Ascending aorta (tissue), 2 donors: ENCODE data around the gene EMILIN3. TPM values are rescaled to one million over a fixed set of nuclear protein-coding genes. Genes with fewer than 3 reads are reported as not detected.

ENCODE experiments used
- DNase-seq, 2 donors: peaks; one replicate each; pipeline ENCODE4 v3.0.0-alpha.2; 2019; ENCODE audit warnings: low spot score in 2 of 2
- H3K27ac ChIP-seq, 2 donors: fragments of 200-600 bp; sonication (generic); one replicate each; pipeline ENCODE4 v1.5.1; 2016 to 2017; ENCODE audit warnings: mild to moderate bottlenecking in 1 of 2
- H3K27me3 ChIP-seq: fragments of 200-600 bp; sonication (generic); one replicate; pipeline ENCODE4 v1.5.1; 2017
- H3K36me3 ChIP-seq, 2 donors: fragments of 200-600 bp; sonication (generic); one replicate each; pipeline ENCODE4 v1.5.1; 2016
- H3K4me1 ChIP-seq, 2 donors: fragments of 200-600 bp; sonication (generic); one replicate each; pipeline ENCODE4 v1.5.1; 2016 to 2017; ENCODE audit warnings: mild to moderate bottlenecking in 1 of 2
- H3K4me3 ChIP-seq, 2 donors: fragments of 200-600 bp; sonication (generic); one replicate each; pipeline ENCODE4 v1.5.1; 2016 to 2017; ENCODE audit warnings: mild to moderate bottlenecking in 1 of 2
- H3K9me3 ChIP-seq, 2 donors: fragments of 200-600 bp; sonication (generic); one replicate each; pipeline ENCODE4 v1.5.1; 2016
- intact Hi-C: fragments of 100-400 bp; cut with DNase I; formaldehyde crosslinking; loops from one replicate; pipeline ENCODE4 v1.15.1; 2023
- total RNA-seq: library from RNA; depleted of rRNA; stranded (reverse); fragments of >200 nt; gene quantifications from one replicate; pipeline ENCODE4 v1.1.0, GENCODE V29; 2016
- TF ChIP-seq, protein P1 (sequence below), 3 experiments: fragments of 200-600 bp in 2 of 3; fragments of 450-650 bp in 1 of 3; sonication (generic) in 2 of 3; IDR thresholded peaks; one replicate each; pipeline ENCODE4 v1.5.1; 2016 to 2019; ENCODE audit warnings: antibody characterized with exemption in 3 of 3, mild to moderate bottlenecking in 1 of 3, moderate library complexity in 1 of 3

The EMILIN3 gene
- total RNA-seq, 1 donor from 2014 or later: 0.53 TPM

DNA sequence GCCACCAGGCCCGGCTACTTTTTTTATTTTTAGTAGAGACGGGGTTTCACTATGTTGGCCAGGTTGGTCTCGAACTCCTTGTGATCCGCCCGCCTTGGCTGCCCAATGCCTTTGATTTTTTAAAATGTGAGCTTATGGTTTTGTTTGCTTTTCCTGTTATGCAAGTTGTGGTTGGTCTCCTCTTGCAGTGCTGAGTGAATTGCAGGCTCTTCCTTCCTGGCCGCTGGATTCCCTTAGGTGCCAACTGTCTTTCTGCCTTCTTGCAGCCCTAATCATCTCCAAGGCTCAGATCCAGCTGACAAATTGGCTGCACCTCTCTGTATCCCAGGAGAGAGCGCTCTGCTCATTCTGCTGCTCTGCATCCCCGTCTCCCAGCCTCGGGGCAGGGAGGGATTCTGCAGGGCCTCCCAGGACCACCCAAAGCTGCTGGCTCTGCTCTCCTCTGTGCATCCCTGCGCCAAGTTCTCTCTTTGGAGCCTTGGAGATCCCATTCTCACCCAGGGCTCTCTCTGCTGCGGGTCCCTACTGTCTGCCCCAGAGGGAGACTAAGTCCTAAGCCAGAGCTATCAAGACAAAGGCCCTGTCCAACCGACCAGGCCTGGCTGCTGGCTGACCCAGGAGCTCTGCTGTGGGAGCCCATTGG, 14.1 kb upstream of the EMILIN3 start:
- no peak for DNase-seq
- Histone ChIP-seq H3K27ac (no peak overlapping the region), H3K9me3 (no peaks in the 10 kb centered on the region), H3K4me3 (no peak overlapping the region), H3K27me3 (no peaks in the 10 kb centered on the region), H3K36me3 (no peaks in the 10 kb centered on the region), H3K4me1 (no peaks in the 10 kb centered on the region)
- intact Hi-C loops: no loop called here
- TF ChIP-seq, protein P1, sequence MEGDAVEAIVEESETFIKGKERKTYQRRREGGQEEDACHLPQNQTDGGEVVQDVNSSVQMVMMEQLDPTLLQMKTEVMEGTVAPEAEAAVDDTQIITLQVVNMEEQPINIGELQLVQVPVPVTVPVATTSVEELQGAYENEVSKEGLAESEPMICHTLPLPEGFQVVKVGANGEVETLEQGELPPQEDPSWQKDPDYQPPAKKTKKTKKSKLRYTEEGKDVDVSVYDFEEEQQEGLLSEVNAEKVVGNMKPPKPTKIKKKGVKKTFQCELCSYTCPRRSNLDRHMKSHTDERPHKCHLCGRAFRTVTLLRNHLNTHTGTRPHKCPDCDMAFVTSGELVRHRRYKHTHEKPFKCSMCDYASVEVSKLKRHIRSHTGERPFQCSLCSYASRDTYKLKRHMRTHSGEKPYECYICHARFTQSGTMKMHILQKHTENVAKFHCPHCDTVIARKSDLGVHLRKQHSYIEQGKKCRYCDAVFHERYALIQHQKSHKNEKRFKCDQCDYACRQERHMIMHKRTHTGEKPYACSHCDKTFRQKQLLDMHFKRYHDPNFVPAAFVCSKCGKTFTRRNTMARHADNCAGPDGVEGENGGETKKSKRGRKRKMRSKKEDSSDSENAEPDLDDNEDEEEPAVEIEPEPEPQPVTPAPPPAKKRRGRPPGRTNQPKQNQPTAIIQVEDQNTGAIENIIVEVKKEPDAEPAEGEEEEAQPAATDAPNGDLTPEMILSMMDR (IDR thresholded peaks at IDR 0.05): no peak

DNA sequence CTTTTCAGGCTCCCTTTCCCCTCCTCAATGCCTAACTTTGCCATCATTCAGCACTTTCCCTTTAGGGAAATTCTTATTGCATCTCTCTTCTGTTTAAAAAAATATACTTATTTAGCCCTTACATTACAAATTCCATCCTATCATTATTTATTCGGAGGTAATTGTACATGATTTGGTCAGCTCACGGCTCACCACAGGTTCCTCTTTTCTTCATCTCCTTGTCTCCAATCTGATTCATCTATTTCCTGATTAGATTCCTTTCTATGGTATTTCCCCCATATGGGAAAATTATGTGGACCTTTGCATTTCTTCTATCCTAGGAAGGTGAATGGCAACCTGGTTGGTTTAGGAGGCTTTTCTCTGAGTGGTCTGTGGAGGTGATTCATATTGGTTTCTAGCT, 12.9 kb upstream of the EMILIN3 start:
- no peaks in the 10 kb centered on the region for H3K4me1 ChIP-seq
- TF ChIP-seq, protein P1 (IDR thresholded peaks at IDR 0.05): no peak
- intact Hi-C loops: no loop called here
- H3K36me3 ChIP-seq: no peaks in the 10 kb centered on the region
- H3K27ac ChIP-seq: no peak overlapping the region
- no peak for DNase-seq
- no peak overlapping the region for H3K4me3 ChIP-seq
- H3K27me3 ChIP-seq: no peaks in the 10 kb centered on the region
- no peaks in the 10 kb centered on the region for H3K9me3 ChIP-seq

DNA sequence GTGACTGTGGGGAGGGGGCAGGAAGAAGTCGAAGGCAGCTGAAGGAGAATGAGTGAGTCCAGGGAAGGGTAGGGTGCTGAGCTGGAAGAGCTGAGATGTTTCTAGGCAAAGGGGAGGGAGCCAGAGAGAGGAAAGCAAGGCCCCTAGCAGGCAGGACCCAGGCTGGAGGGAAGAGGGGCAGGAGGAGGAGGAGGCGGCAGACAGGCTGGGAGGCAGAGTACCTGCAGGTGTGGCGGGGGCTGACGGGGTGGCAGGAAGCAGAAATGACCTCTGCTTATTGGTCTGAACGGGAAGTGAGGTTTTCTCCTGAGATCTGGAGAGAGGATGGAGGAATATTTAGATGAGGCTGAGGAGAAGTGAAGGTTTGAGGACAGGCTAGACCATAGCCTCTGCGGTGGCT, 10.7 kb upstream of the EMILIN3 start:
- DNase-seq: no peak
- TF ChIP-seq, protein P1 (IDR thresholded peaks at IDR 0.05): no peak
- no peak overlapping the region for H3K27ac ChIP-seq
- no peaks in the 10 kb centered on the region for H3K4me1 ChIP-seq
- intact Hi-C loops: no loop called here
- no peaks in the 10 kb centered on the region for H3K9me3 ChIP-seq
- no peaks in the 10 kb centered on the region for H3K27me3 ChIP-seq
- no peaks in the 10 kb centered on the region for H3K36me3 ChIP-seq
- no peak overlapping the region for H3K4me3 ChIP-seq

DNA sequence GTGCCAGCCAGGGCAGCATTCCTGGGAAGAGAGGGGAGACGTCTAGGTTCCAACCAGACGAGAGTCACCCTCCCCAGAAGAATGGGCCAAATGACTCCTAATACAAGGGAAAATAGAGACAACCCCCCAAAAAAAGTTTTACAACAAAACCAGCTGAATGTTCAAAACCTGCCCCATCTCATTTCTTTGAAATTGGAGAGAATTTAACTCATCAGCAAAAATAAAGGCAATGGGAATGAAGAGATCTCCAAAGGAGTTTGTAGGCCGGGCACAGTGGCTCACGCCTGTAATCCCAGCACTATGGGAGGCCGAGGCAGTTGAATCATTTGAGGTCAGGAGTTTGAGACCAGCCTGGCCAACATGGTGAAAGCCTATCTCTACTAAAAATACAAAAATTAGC, 9.7 kb upstream of the EMILIN3 start:
- no peaks in the 10 kb centered on the region for H3K27me3 ChIP-seq
- H3K27ac ChIP-seq: no peak overlapping the region
- DNase-seq: no peak
- H3K9me3 ChIP-seq: no peaks in the 10 kb centered on the region
- TF ChIP-seq, protein P1 (IDR thresholded peaks at IDR 0.05): no peak
- H3K4me3 ChIP-seq: no peak overlapping the region
- no peaks in the 10 kb centered on the region for H3K36me3 ChIP-seq
- intact Hi-C loops: no loop called here
- no peaks in the 10 kb centered on the region for H3K4me1 ChIP-seq

DNA sequence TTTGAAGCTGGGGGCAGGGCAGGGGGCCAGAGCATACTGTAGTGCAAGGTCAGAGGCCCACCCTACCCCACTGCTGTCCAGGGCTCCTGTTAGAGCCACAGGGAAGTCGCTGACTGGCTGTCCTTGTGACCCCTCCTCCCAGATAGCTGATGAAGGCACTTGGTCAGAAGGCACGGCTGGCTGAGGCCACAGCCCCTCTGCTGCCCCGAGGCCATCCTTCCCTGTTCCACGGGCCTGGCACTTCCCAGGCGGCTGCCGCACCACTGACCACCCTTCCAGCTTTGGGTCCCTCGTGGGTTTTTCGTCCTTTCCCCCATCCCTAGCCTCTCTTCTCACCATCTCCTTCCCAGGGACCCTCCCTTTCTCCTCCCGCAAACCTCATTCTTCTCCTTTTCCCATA, 9.2 kb upstream of the EMILIN3 start:
- intact Hi-C loops: no loop called here
- H3K27me3 ChIP-seq: no peaks in the 10 kb centered on the region
- TF ChIP-seq, protein P1 (IDR thresholded peaks at IDR 0.05): no peak
- no peak overlapping the region for H3K27ac ChIP-seq
- DNase-seq: no peak
- no peaks in the 10 kb centered on the region for H3K36me3 ChIP-seq
- no peaks in the 10 kb centered on the region for H3K9me3 ChIP-seq
- no peaks in the 10 kb centered on the region for H3K4me1 ChIP-seq
- H3K4me3 ChIP-seq: no peak overlapping the region
